Peyer's patch (tissue), 4 donors: Measurements from ENCODE around the gene NIBAN1. TPM values are rescaled to one million over a fixed set of nuclear protein-coding genes. Genes with fewer than 3 reads are reported as not detected.

Experiments used
- DNase-seq, 3 donors: peaks; one replicate each; pipeline ENCODE4 v3.0.0-alpha.2; 2017 to 2019
- H3K27ac ChIP-seq, 4 donors: fragments of 200-600 bp; sonication (generic); one replicate each; pipeline ENCODE4 v1.5.1; 2016 to 2019
- H3K27me3 ChIP-seq, 2 donors: fragments of 200-600 bp; sonication (generic); one replicate each; pipeline ENCODE4 v1.5.1; 2019
- H3K36me3 ChIP-seq, 3 donors: fragments of 200-600 bp; sonication (generic); one replicate each; pipeline ENCODE4 v1.5.1; 2016 to 2019
- H3K4me1 ChIP-seq, 4 donors: fragments of 200-600 bp; sonication (generic); one replicate each; pipeline ENCODE4 v1.5.1; 2016 to 2019
- H3K4me3 ChIP-seq, 4 donors: fragments of 200-600 bp; sonication (generic); 1 replicate in 3 of 4; 2 replicates in 1 of 4; pipeline ENCODE4 v1.5.1; 2016 to 2019; ENCODE audit warnings: mild to moderate bottlenecking in 1 of 4
- H3K9me3 ChIP-seq, 4 donors: fragments of 200-600 bp; sonication (generic); one replicate each; pipeline ENCODE4 v1.5.1; 2016 to 2019; ENCODE audit warnings: mild to moderate bottlenecking in 1 of 4
- POLR2A ChIP-seq, 2 donors: fragments of 450-650 bp; IDR thresholded peaks; one replicate each; pipeline ENCODE4 v1.5.1; 2017; ENCODE audit warnings: antibody characterized with exemption in 2 of 2, mild to moderate bottlenecking in 2 of 2, moderate library complexity in 2 of 2
- total RNA-seq, 4 donors: library from RNA; depleted of rRNA; stranded (reverse); fragments of >200 nt; gene quantifications; one replicate each; pipeline ENCODE4 v1.1.0, GENCODE V29; 2016
- TF ChIP-seq, protein P1 (sequence below), 6 experiments: fragments of 450-650 bp in 4 of 6; fragments of 200-600 bp in 2 of 6; sonication (generic) in 1 of 6; IDR thresholded peaks; one replicate each; pipeline ENCODE4 v1.5.1; 2017 to 2019; ENCODE audit warnings: antibody characterized with exemption in 6 of 6, mild to moderate bottlenecking in 3 of 6, moderate library complexity in 1 of 6

NIBAN1 gene
- total RNA-seq, 4 donors from 2014 or later = 7.7 to 32.2 (median 9.5) TPM

DNA sequence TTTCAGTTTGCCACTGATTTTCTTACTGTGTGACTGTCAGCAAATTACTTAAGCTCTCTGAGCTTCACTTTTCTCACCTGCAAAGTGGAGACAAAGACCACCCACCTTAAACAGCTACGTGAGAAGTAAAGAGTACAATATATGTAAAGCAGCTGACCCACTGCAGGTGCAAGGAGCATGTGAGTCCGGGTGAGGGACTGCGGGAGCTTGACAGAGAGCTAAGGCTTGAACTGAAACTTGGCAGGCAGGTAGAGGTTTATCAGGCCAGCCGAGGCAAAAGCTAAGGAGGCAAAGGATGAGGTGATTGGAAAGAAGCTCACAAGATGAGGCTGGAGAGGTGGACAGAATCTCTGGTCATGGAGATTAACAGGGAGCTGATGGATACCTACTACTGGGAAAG lies 36.6 kb downstream of the NIBAN1 start:
- Histone ChIP-seq H3K4me3 (no peak overlapping the region), H3K27ac (no peak overlapping the region), H3K36me3 (no peaks in the 10 kb centered on the region), H3K9me3 (no peaks in the 10 kb centered on the region), H3K4me1 (no peaks in the 10 kb centered on the region), H3K27me3 (no peaks in the 10 kb centered on the region)
- no peak for DNase-seq
- TF ChIP-seq, protein P1, sequence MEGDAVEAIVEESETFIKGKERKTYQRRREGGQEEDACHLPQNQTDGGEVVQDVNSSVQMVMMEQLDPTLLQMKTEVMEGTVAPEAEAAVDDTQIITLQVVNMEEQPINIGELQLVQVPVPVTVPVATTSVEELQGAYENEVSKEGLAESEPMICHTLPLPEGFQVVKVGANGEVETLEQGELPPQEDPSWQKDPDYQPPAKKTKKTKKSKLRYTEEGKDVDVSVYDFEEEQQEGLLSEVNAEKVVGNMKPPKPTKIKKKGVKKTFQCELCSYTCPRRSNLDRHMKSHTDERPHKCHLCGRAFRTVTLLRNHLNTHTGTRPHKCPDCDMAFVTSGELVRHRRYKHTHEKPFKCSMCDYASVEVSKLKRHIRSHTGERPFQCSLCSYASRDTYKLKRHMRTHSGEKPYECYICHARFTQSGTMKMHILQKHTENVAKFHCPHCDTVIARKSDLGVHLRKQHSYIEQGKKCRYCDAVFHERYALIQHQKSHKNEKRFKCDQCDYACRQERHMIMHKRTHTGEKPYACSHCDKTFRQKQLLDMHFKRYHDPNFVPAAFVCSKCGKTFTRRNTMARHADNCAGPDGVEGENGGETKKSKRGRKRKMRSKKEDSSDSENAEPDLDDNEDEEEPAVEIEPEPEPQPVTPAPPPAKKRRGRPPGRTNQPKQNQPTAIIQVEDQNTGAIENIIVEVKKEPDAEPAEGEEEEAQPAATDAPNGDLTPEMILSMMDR (IDR thresholded peaks at IDR 0.05) = no peak
- no peak for TF ChIP-seq POLR2A (IDR thresholded peaks at IDR 0.05)

DNA sequence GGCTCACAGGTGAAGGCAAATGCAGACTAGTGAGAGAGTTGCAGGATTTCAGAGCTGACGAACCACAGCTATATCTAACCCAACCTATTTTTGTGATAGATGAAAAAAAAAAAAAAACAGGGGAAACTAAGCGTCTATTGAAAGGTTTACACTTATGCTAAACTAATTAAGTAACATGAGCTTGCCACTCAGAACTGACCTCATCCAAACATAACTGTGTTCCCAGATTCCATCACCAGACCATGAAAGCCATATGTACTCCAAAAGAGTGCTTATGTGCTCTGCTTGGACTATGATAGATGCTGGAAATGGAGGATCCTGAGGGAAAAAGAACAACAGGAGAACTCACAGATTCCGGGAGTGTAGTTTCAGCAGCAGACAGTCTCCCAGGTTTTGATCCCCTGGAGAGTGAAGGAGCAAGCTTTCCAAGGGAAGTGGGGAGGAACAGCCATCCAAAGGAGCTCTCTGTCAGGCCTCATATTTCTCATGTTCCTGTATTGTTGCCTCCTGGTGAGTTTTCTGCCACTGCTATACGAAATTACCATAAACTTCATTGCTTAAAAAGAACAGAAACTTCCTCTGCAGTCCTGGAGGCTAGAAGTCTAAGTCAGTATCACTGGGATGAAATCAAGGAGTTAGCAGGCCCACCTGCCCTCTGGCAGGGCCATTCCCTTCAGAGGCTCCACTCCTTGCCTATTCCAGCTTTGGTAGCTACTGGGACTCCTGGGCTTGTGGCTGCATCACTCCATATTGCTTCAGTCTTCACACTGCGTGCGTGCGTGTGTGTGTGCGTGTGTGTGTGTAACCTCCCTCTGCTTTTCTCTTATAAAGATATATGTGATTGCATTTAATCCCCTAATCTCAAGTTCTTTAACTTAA lies 38.1 kb downstream of the NIBAN1 start:
- no peak for DNase-seq
- H3K4me3 ChIP-seq = no peak overlapping the region
- no peaks in the 10 kb centered on the region for H3K4me1 ChIP-seq
- H3K27me3 ChIP-seq = no peaks in the 10 kb centered on the region
- H3K9me3 ChIP-seq = no peaks in the 10 kb centered on the region
- no peak for TF ChIP-seq POLR2A (IDR thresholded peaks at IDR 0.05)
- TF ChIP-seq, protein P1 (IDR thresholded peaks at IDR 0.05) = no peak
- H3K36me3 ChIP-seq = no peaks in the 10 kb centered on the region
- H3K27ac ChIP-seq = no peak overlapping the region

DNA sequence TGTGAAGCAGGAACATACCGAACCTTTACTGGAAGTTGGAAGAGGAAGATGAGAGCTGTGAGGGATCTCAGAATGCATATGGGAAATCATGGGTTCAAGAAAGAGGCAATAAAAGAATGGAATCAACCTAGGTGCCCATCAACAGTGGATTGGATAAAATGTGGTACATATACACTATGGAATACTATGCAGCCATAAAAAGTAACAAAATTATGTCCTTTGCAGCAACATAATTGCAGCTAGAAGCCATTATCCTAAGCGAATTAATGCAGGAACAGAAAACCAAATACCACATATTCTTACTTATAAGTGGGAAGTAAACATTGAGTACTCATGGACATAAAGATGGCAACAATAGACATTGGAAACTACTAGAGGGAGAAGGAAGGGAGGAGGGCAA lies 40.4 kb downstream of the NIBAN1 start:
- no peak for DNase-seq
- Histone ChIP-seq H3K27me3 (no peaks in the 10 kb centered on the region), H3K9me3 (no peaks in the 10 kb centered on the region), H3K36me3 (no peaks in the 10 kb centered on the region), H3K27ac (no peak overlapping the region), H3K4me3 (no peak overlapping the region), H3K4me1 (peaks cover 0 to 5% (median 0%) of the 10 kb centered on the region in 4 donors)
- TF ChIP-seq, protein P1 (IDR thresholded peaks at IDR 0.05) = no peak
- no peak for TF ChIP-seq POLR2A (IDR thresholded peaks at IDR 0.05)

DNA sequence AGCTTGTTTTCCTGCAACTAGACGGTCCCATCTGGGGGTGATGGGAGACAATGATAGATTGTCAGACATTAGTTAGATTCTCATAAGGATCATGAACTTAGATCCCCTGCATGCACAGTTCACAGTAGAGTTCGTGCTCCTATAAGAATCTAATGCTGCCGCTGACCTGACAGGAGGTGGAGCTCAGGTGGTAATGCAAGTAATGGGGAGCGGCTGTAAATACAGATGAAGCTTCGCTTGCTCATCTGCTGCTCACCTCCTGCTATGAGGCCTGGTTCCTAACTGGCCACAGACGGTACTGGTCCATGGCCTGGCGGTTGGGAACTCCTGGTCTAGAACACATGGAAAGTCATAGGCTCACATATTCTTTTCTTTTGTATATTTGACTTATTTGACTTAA lies 42.0 kb downstream of the NIBAN1 start:
- Histone ChIP-seq H3K4me1 (peaks cover 0 to 5% (median 0%) of the 10 kb centered on the region in 4 donors), H3K4me3 (no peak overlapping the region), H3K27ac (no peak overlapping the region), H3K27me3 (no peaks in the 10 kb centered on the region), H3K9me3 (no peaks in the 10 kb centered on the region), H3K36me3 (no peaks in the 10 kb centered on the region)
- no peak for DNase-seq
- TF ChIP-seq, protein P1 (IDR thresholded peaks at IDR 0.05) = no peak
- TF ChIP-seq POLR2A (IDR thresholded peaks at IDR 0.05) = no peak

DNA sequence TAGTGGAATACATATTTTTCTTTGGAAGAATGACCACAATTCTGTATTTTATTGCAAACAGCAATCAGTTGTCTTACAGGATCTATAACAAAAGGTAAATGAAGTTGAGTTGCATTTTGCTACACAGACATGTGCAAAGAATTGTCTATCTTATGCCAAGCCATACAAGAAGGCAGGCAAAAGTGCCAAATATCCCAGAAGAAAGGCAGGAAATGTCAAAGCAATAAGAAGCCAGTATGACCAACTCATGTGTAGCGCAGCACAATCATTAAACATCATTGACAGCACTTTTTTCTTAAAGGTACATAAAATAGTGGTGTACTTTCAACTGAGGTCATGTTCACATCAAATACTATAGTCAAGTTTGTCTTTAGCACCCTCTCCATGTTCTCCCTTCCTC lies 42.7 kb downstream of the NIBAN1 start:
- TF ChIP-seq, protein P1 (IDR thresholded peaks at IDR 0.05) = no peak
- no peak for TF ChIP-seq POLR2A (IDR thresholded peaks at IDR 0.05)
- H3K27ac ChIP-seq = no peak overlapping the region
- peaks cover 0 to 5% (median 0%) of the 10 kb centered on the region in 4 donors for H3K4me1 ChIP-seq
- no peaks in the 10 kb centered on the region for H3K27me3 ChIP-seq
- no peak overlapping the region for H3K4me3 ChIP-seq
- no peaks in the 10 kb centered on the region for H3K9me3 ChIP-seq
- no peaks in the 10 kb centered on the region for H3K36me3 ChIP-seq
- DNase-seq = no peak
